GM23338 (cell line): Measurements from ENCODE around the gene CTTN. TPM values are rescaled to one million over a fixed set of nuclear protein-coding genes. Genes with fewer than 3 reads are reported as not detected.

Experiments used
- ATAC-seq: fragments of 200-7000 bp; cut with Tn5 transposase; 3 replicates; pipeline ENCODE4 v1.9.1; 2020
- DNase-seq: peaks from one replicate; pipeline ENCODE4 v3.0.0-alpha.2; 2015; ENCODE audit warnings: low spot score
- H2AFZ ChIP-seq: fragments of 200-600 bp; sonication (generic); 2 replicates; pipeline ENCODE4 v1.8.0; 2016; ENCODE audit warnings: antibody characterized with exemption, mild to moderate bottlenecking, moderate library complexity
- H3F3A ChIP-seq: fragments of 200-600 bp; sonication (generic); replicated peaks from 2 replicates; pipeline ENCODE4 v1.8.0; 2017; ENCODE audit warnings: antibody characterized with exemption, mixed run types, low read depth
- H3K27ac ChIP-seq: fragments of 200-600 bp; sonication (generic); 2 replicates; pipeline ENCODE4 v1.6.1; 2016; ENCODE audit warnings: low read depth
- H3K27me3 ChIP-seq: fragments of 200-600 bp; sonication (generic); 2 replicates; pipeline ENCODE4 v1.8.0; 2016; ENCODE audit warnings: mild to moderate bottlenecking, mixed run types, moderate library complexity; ENCODE audit not compliant: insufficient read depth
- H3K36me3 ChIP-seq: fragments of 200-600 bp; sonication (generic); 2 replicates; pipeline ENCODE4 v1.8.0; 2016; ENCODE audit warnings: mild to moderate bottlenecking; ENCODE audit not compliant: insufficient read depth
- H3K4me1 ChIP-seq: fragments of 200-600 bp; sonication (generic); 2 replicates; pipeline ENCODE4 v1.8.0; 2016; ENCODE audit warnings: mild to moderate bottlenecking, moderate library complexity; ENCODE audit not compliant: insufficient read depth
- H3K4me2 ChIP-seq: fragments of 200-600 bp; sonication (generic); 2 replicates; pipeline ENCODE4 v1.7.1; 2017; ENCODE audit warnings: mixed run types
- H3K4me3 ChIP-seq: fragments of 200-600 bp; sonication (generic); 2 replicates; pipeline ENCODE4 v1.6.1; 2016; ENCODE audit warnings: mixed run types
- H3K79me2 ChIP-seq: fragments of 200-600 bp; sonication (generic); replicated peaks from 2 replicates; pipeline ENCODE4 v1.8.0; 2017; ENCODE audit warnings: mild to moderate bottlenecking; ENCODE audit not compliant: insufficient read depth
- H3K9me2 ChIP-seq: fragments of 200-600 bp; sonication (generic); 2 replicates; pipeline ENCODE4 v1.8.0; 2017; ENCODE audit not compliant: insufficient read depth
- H4K20me1 ChIP-seq: fragments of 200-600 bp; sonication (generic); replicated peaks from 2 replicates; pipeline ENCODE4 v1.8.0; 2017; ENCODE audit warnings: mild to moderate bottlenecking; ENCODE audit not compliant: insufficient read depth
- H3K27ac Mint-ChIP-seq: 2 replicates; pipeline ENCODE4 v1.8.0; 2020; ENCODE audit warnings: inconsistent platforms, mild to moderate bottlenecking, moderate library complexity, mixed read lengths
- H3K27me3 Mint-ChIP-seq: 3 replicates; pipeline ENCODE4 v1.8.0; 2022; ENCODE audit warnings: low read depth, mild to moderate bottlenecking, moderate library complexity, mixed read lengths, inconsistent platforms; ENCODE audit not compliant: insufficient read depth, poor library complexity
- H3K36me3 Mint-ChIP-seq: 3 replicates; pipeline ENCODE4 v1.8.0; 2021; ENCODE audit warnings: low read depth, mild to moderate bottlenecking, inconsistent platforms, moderate library complexity, mixed read lengths
- H3K4me1 Mint-ChIP-seq: 3 replicates; pipeline ENCODE4 v1.8.0; 2020; ENCODE audit warnings: mild to moderate bottlenecking, inconsistent platforms, mixed read lengths
- H3K4me3 Mint-ChIP-seq: 3 replicates; pipeline ENCODE4 v1.8.0; 2021; ENCODE audit warnings: moderate library complexity, mild to moderate bottlenecking, inconsistent platforms, mixed read lengths
- H3K9me3 Mint-ChIP-seq: 3 replicates; pipeline ENCODE4 v1.8.0; 2020; ENCODE audit warnings: moderate library complexity, mild to moderate bottlenecking, inconsistent platforms, mixed read lengths
- CREB1 ChIP-seq: fragments of 250-450 bp; sonication (Bioruptor Pico); IDR thresholded peaks from 2 replicates; pipeline ENCODE4 v1.5.0; 2020; ENCODE audit warnings: low read depth, mild to moderate bottlenecking, moderate library complexity
- JUNB ChIP-seq: IDR thresholded peaks from one replicate; pipeline ENCODE4 v1.6.1; 2016; ENCODE audit warnings: antibody characterized with exemption; ENCODE audit not compliant: unreplicated experiment
- POLR2AphosphoS5 ChIP-seq: IDR thresholded peaks from 2 replicates; pipeline ENCODE4 v1.6.1; 2016; ENCODE audit warnings: antibody characterized with exemption, low read depth
- STAT1 ChIP-seq: IDR thresholded peaks from one replicate; pipeline ENCODE4 v1.6.1; 2016; ENCODE audit warnings: antibody characterized with exemption; ENCODE audit not compliant: unreplicated experiment
- ZNF114 ChIP-seq: fragments of 250-450 bp; sonication (Bioruptor Pico); IDR thresholded peaks from 2 replicates; pipeline ENCODE4 v1.5.0; 2020; ENCODE audit warnings: mild to moderate bottlenecking, moderate library complexity
- polyA plus RNA-seq: library from polyadenylated mRNA; unstranded; fragments of >200 nt; fragmentation: Nextera tagmentation; extraction: Ambion mirVana; gene quantifications from 2 replicates; pipeline ENCODE4 v1.2.1, GENCODE V29; 2016
- total RNA-seq: library from RNA; depleted of rRNA; stranded (reverse); fragments of >200 nt; shearing (Covaris generic); gene quantifications from 2 replicates; pipeline ENCODE4 v1.2.3, GENCODE V29; 2014
- TF ChIP-seq, protein P1 (sequence below), 2 experiments: fragments of 200-600 bp in 1 of 2; sonication (generic) in 1 of 2; conservative IDR thresholded peaks; 2 replicates each; pipeline versions ENCODE4 v1.5.1 to v1.6.1; 2016 to 2017; ENCODE audit warnings: antibody characterized with exemption in 2 of 2, low read depth in 2 of 2, mild to moderate bottlenecking in 2 of 2, moderate library complexity in 1 of 2
- TF ChIP-seq, protein P2 (sequence below): IDR thresholded peaks from 2 replicates; pipeline ENCODE4 v1.6.1; 2016; ENCODE audit warnings: antibody characterized with exemption
- TF ChIP-seq, protein P3 (sequence below): IDR thresholded peaks from one replicate; pipeline ENCODE4 v1.6.1; 2018; ENCODE audit warnings: antibody characterized with exemption; ENCODE audit not compliant: unreplicated experiment

The CTTN gene
- total and polyA plus RNA-seq, 2 experiments from 2014 or later, result 163 to 343 TPM

DNA sequence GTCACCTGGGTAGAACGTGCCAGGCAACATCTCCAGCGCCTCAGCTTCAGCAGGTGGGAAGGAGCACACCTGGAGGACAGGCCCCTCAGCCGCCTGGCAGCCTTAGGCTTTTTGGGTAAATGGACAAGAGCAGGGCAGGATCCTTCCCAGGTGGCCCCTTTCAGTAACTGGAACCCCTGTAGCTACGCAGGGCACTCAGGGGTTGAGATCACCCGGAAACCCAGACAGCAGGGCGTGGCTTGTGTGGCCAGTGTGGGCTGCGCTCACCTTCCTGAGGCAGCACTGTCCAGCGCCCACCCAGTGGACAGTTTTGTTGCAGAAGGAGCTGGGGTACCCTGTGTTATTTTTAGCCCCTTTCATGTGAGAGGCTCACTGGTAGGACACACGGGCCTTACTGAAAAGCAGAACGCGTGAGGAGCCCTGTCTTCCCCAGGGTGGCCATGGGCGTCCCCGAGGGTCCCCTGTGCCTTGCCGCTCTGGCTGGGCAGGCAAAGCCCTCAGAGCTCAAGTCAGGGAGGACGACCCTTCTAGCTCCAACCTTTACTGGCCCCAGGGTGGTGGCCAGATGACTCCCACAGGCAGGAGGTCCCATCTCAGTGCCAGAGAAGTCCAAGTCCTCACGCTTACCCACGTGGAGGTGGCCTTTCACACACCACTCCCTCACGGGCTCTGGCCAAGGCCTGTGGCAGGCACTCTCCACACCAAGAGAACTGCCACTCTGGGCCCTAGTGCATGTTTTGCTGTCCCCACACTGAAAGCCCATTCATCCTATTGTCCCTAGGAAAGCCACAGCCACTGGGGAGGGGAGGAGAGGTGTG, 75.8 kb downstream of the CTTN start:
- Histone ChIP-seq H3K27ac (no peak overlapping the region), H3K9me2 (no peaks in the 10 kb centered on the region), H3K4me1 (no peaks in the 10 kb centered on the region), H3K4me2 (no peak overlapping the region), H3K4me3 (no peak overlapping the region), H3F3A (no peaks in the 10 kb centered on the region), H3K79me2 (no peaks in the 10 kb centered on the region), H4K20me1 (0 out of 2 replicates have a peak, but pooled peaks cover 3% of the 10 kb centered on the region), H2AFZ (no peak overlapping the region), H3K27me3 (no peaks in the 10 kb centered on the region), H3K36me3 (no peaks in the 10 kb centered on the region)
- no peak for TF ChIP-seq STAT1
- TF ChIP-seq CREB1 (CRISPR knock-in tag), result no peak
- no peak for TF ChIP-seq POLR2AphosphoS5
- TF ChIP-seq, protein P1, sequence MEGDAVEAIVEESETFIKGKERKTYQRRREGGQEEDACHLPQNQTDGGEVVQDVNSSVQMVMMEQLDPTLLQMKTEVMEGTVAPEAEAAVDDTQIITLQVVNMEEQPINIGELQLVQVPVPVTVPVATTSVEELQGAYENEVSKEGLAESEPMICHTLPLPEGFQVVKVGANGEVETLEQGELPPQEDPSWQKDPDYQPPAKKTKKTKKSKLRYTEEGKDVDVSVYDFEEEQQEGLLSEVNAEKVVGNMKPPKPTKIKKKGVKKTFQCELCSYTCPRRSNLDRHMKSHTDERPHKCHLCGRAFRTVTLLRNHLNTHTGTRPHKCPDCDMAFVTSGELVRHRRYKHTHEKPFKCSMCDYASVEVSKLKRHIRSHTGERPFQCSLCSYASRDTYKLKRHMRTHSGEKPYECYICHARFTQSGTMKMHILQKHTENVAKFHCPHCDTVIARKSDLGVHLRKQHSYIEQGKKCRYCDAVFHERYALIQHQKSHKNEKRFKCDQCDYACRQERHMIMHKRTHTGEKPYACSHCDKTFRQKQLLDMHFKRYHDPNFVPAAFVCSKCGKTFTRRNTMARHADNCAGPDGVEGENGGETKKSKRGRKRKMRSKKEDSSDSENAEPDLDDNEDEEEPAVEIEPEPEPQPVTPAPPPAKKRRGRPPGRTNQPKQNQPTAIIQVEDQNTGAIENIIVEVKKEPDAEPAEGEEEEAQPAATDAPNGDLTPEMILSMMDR (conservative IDR thresholded peaks at IDR 0.05; ENCODE audit: low read depth in 2 of 2), result no peak
- TF ChIP-seq JUNB, result no peak
- no peak for TF ChIP-seq ZNF114 (CRISPR knock-in tag)
- TF ChIP-seq, protein P2, sequence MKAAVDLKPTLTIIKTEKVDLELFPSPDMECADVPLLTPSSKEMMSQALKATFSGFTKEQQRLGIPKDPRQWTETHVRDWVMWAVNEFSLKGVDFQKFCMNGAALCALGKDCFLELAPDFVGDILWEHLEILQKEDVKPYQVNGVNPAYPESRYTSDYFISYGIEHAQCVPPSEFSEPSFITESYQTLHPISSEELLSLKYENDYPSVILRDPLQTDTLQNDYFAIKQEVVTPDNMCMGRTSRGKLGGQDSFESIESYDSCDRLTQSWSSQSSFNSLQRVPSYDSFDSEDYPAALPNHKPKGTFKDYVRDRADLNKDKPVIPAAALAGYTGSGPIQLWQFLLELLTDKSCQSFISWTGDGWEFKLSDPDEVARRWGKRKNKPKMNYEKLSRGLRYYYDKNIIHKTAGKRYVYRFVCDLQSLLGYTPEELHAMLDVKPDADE, result no peak
- TF ChIP-seq, protein P3, sequence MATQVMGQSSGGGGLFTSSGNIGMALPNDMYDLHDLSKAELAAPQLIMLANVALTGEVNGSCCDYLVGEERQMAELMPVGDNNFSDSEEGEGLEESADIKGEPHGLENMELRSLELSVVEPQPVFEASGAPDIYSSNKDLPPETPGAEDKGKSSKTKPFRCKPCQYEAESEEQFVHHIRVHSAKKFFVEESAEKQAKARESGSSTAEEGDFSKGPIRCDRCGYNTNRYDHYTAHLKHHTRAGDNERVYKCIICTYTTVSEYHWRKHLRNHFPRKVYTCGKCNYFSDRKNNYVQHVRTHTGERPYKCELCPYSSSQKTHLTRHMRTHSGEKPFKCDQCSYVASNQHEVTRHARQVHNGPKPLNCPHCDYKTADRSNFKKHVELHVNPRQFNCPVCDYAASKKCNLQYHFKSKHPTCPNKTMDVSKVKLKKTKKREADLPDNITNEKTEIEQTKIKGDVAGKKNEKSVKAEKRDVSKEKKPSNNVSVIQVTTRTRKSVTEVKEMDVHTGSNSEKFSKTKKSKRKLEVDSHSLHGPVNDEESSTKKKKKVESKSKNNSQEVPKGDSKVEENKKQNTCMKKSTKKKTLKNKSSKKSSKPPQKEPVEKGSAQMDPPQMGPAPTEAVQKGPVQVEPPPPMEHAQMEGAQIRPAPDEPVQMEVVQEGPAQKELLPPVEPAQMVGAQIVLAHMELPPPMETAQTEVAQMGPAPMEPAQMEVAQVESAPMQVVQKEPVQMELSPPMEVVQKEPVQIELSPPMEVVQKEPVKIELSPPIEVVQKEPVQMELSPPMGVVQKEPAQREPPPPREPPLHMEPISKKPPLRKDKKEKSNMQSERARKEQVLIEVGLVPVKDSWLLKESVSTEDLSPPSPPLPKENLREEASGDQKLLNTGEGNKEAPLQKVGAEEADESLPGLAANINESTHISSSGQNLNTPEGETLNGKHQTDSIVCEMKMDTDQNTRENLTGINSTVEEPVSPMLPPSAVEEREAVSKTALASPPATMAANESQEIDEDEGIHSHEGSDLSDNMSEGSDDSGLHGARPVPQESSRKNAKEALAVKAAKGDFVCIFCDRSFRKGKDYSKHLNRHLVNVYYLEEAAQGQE, result no peak
- Mint-ChIP-seq H3K27ac (no peak overlapping the region), H3K36me3 (peaks cover 20% of the 10 kb centered on the region), H3K4me1 (peaks cover 16% of the 10 kb centered on the region; the same call in 2 of the 3 replicates), H3K4me3 (no peak overlapping the region), H3K27me3 (peaks cover 17% of the 10 kb centered on the region), H3K9me3 (no peaks in the 10 kb centered on the region; the same call in 1 of the 3 replicates)
- DNase-seq (no peak), ATAC-seq (no peak)
